Measurements from ENCODE around the gene ATIC.
"Not testable (repeated sequence)": the region's sequence is repeated elsewhere in the genome, so short reads cannot be mapped to it uniquely, and the experiment has no call there.

The ATIC gene

DNA sequence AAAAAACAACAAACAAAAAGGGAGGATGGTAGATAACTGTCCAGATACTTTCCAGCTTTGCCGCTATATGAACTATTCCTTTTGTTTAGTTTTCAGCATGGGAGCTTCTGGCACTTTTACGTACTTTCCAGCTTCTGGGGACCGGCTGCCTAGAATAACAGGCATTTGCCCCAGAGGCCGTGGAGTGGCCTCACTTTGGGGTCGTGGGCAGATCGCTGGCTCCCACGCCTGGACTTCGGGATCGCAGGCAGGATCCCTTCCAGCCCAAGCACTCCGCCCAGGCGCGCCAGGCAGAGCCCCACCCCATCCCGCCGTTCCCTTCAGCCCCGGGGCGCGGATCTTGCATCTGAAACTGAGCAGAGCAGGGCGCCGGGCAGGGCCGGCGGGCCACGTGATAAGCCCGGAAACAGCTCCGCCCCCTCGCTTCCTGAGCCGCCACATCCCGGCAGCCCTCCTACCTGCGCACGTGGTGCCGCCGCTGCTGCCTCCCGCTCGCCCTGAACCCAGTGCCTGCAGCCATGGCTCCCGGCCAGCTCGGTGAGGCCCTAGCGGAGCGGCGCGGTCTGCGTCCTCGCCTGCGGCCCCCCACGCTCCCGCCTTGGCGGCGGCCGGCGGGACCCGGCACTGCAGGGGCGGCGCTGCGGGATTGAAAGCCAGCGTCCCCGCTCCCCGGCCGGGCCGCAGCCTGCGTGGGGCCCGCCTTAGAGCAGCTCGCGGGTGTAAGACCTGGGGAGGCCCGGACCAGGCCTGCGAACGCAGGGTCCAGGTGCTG is at the start of gene ATIC:
Gene ATIC (plus strand): TSS at position 435 of the 772 bp plus-strand sequence. CDS start 84 bp downstream, at position 519.
- DNase-seq: peak; percentile 90

DNA sequence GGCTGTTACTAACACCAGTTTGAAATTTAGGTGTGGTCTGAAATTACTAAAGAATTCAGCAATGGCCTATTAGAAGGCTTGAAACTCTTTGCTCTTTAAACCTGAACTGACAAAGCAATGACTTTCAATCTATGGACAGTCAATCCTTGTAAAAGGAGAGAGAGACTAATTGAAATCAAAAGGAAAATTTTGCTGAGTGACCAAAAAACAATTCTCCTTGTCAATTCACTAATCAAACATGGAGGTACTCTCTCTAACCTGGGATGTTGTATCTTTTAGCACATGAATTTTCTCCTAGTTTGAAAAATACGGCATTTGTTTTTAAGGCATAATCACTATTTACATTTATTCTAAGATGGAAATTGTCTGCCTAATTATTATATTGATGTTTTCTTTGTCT is 49.6 kb upstream of the ATIC start:
- no peak for DNase-seq

DNA sequence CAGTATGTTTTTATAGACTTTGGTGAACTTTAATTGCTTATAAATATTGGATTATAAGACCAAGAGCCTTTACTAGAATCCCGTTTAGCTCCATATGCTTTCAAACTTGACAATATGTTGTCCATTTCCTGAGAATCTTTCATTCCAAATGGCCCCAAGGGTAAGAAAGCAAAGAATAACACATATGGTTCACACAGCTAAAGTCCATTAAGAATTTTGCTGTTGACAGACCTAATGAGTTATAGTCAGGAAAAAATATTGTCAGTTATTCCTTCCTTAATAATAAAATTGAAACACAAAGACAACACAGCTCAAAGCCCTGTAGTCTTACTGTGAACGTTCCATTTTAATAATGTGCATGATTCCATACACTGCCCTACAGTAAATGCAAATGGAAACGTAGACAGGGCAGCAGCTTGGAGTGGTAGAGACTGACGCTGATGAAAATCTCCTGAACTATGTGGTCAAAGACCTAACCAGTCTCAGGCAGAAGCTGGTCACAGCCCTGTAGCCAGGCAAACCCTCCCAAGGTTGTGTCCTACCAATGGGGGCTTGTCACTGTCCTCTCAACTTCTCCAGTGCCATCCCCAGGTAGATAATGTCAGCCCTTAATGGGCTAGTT is 49.0 kb upstream of the ATIC start:
- no peak for DNase-seq

DNA sequence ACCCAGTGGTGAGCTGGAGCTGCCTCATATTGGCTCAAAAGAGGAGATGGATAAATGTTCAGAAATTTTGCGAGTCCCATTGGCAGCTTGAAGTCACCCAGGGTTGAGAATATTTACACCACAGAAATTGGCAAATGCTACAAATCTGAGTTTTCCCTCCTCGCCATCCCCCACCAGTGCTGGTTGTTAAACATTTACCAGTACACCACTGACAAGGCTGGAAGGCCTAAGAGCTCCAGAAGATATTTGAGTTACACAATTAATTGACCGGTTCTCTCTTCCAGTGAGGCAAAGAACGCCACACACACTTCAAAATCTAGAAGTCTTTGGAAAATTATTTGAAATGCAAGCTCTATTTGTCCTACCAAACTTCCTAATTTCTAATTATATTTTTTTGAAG is 47.5 kb upstream of the ATIC start:
- DNase-seq: no peak

DNA sequence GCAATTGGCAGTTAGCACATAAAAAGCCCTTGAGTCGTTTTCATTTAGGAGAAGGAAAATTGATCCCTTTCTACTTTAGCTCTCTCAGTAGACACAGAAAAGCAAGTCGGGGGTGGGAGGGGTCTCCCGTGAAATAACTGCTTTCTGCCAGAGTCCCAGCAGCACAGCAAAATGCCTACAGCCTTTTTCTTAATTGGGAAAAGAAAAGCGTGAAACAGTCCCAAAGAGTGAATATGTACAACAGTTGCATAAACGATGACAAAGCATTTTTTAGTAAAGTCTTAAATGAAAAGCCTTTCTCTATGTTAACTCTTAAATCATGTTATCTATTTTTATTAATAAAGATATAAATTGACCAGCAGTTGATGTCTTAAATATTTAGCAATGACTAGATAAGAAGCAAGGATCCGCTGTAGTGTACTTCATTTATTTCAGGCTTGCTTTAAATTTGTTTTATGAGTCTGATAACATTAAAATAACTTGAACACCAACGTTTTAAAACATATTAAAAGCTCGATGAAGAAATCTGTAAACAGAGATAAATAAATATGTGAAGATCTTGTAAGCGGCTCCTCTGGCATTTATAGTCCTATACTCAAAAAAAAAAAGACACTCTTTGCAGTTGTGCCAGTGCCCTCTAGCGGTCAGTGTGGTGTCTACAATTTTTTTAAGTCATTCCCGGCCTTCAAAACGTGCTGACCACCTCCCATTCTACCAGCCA is 42.3 kb upstream of the ATIC start:
- DNase-seq: peak; percentile 77

DNA sequence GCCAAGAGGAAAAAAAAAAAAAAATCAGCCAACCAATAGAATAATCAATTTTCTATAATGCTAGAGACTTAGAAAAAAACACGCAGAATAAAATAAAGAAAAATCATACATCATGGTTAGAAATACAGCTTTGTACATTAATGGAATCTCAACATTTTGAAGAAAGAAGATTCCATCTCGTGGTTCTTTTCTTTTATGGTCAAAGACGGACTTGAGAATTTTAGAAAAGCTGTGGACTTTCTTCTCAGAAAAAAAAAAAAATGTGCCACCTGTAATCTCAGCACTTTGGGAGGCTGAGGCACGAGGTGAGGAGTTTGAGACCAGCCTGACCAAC is 41.8 kb upstream of the ATIC start:
- no peak for DNase-seq

DNA sequence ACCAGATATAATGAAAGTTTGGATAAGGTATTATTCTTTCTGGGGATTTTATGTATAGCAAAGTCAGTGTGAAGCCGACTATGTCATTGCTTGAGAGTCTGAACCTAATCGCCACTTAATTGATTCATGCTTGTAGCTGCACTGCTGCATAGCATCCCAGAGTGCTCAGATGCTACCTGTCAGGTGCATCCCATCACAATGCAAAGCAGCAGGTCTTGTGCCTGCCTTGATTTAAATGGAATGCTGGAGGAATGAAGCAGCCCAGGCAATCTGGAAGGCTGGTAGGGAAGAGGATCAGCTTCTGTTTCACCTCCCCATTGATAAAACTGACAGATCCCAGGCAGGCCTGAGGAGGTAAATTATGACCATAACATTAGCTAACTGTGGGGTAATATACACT is 40.4 kb upstream of the ATIC start:
- DNase-seq: no peak

DNA sequence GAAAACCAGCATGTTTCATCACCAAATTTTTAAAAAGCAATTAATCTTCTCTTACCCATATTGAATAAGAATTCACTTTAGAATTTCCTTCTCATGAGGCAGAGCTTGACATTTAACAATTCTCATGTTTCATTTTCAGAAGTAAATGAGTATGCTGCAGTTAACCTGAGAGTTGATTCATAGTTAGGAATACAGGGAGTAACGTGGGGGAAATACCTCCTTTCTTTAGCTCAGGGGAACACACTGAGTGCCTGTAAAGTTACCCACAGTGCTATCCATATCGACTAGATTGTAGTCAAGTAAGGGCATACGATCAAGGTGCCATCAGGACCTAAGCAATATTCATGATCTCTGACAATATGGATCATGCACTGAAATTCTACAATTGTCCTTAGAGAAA is 38.9 kb upstream of the ATIC start:
- DNase-seq: no peak

DNA sequence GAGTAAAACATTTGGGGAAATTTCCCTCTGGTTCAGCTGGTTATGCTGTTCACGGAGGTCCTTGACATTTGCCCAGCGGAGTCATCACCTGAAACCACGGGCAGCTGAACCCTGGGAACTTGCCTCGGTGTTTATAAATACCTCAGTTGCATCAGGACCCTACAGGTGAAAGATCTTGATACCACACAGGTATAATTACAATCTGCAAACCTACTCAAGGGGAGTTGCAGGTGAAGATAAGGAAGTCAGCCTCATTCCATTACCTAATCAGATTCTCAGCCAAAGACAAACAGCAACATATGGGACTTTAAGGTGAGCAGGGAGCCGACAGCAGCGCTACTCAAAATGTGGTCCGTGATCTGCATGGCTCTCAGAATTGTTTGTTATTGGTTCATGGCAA is 37.0 kb upstream of the ATIC start:
- DNase-seq: no peak

DNA sequence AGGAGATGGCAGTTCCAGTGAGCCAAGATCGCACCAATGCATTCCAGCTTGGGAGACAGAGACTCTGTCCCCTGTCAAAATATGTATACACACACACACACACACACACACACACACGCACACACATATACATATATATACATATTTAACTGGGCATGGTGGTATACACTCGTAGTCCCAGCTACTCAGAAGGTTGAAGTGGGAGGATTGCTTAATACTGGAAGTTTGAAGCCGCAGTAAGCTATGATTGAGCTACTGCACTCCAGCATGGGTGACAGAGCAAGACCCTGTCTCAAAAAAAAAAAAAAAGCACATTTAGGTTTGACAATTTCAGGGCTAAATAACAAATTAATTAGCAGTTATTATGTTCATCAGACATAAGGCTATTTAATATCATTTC is 36.0 kb upstream of the ATIC start:
- no peak for DNase-seq

DNA sequence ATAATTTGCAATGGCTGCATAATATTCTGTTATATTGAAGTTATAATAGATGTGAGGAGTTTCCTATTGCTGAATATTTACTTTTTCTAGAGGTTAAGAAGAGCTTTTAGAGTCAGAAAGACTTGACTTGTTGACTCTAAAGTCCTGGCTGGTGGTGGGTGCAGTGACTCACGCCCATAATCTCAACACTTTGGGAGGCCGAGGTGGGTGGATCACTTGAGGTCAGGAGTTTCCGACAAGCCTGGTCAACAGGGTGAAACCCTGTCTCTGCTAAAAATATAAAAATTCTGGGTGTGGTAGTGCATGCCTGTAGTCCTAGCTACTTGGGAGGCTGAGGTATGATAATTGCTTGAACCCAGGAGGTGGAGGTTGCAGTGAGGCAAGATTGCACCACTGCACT is 33.9 kb upstream of the ATIC start:
- no peak for DNase-seq

DNA sequence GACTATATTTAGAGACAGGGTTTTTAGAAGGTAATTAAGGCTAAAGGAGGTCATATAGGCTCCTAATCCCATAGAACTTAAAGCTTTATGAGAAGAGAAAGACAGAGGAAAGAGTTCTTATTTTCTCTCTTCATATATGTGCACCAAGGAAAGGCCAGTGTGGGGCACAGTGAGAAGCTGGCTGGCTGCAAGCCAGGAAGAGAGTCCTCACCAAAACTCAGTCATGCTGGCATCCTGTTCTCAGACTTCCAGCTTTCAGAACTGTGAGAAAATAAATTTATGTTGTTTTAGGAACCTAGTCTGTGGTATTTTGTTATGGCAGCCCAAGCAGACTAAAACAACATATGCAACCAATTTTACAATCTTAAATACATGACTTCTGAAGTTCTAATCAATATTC is 31.5 kb upstream of the ATIC start:
- DNase-seq: peak; percentile 11

DNA sequence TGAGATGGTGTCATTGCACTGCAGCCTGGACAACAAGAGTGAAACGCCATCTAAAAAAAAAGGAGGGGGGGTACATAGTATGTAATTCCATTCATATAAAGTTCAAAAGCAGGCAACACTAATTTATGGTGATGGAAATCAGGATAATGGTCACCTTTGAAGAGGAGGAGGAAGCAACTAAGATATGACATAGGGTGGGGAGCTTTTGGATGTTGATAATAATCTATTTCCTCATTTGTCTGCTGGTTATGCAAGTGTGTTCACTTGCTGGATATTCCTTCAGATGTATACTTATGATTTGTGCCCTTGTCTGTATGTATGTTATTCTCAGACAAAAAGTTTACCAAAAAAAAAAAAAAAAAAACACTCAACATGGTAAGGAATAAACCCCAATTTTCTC is 28.6 kb upstream of the ATIC start:
- no peak for DNase-seq

DNA sequence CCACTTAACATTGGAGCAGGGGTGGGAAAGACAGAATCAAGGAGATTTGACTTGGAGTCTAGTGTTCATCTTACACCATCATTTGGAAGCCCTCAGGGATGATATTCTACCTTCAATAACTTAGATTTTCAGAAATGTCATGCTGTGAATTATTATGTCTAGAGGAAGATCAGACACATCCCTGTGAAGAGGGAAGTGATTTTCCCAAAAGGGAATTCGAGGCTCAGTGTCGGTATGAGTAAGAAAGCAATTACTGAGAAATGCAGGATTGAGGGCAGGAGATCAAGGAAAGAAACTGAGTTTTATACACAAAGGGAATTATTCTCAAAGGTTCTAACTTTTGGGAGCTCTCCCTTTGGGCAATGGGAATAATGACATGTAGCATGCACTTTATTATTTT is 25.6 kb upstream of the ATIC start:
- DNase-seq: peak; percentile 6

DNA sequence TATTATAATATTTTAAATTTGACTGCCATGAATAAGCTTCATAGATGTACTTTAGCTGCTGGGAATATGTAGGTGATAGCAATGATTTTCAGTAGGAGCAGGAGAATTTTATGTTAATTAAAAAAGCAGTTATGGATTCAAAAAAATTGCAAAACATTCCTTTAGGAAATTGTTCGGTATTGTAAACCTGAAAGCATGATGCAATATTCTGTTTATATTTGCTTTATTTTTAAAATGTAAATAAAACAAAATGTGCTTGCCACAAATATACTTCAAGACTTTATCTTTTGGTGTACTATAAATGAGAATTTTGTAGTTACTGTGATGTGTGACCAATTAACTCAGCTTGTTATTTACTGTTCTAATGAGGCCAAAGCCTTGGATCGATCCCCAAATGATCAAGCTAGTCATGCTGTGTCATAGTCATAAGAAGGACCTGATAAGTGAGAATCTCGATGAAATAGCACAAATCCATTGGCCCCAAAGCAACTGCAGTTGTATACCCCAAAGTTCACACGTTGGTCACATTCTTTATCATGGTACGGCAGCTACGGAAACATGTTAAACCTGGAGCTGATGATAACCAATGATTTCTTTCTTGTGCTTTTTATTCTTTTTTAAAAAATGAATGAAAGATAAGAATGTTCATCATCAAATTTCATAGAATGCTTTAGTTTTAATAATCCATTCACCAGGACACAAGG is 23.6 kb upstream of the ATIC start:
- DNase-seq: no peak

DNA sequence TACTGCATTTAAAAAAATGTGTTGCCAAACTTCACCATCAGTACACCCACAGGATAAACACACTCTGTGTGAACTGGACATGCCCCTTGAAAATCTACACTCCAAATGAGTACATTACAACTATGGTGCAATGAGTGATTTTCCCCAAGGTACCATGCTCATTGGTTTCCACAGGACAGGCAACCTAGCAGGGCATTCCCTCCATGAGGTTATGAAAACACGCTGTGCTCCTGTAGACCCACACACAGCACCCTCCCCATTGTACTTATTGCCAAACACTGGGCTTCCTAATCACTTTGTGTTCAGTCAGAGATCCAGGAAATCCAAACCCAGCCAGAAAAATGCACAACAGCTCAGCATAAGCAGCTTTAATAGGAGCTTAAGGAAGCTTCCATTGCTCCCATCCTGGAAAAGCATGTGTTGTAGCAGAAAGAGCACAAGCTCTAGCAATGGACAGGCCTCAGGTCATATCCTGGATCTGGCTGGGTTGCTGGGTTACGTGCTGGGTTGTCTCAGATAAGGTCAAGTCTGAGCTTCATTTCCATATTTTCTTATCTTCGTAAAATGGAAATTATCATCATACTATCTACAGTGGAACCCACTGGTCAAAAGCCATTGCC is 20.8 kb upstream of the ATIC start:
- no peak for DNase-seq

DNA sequence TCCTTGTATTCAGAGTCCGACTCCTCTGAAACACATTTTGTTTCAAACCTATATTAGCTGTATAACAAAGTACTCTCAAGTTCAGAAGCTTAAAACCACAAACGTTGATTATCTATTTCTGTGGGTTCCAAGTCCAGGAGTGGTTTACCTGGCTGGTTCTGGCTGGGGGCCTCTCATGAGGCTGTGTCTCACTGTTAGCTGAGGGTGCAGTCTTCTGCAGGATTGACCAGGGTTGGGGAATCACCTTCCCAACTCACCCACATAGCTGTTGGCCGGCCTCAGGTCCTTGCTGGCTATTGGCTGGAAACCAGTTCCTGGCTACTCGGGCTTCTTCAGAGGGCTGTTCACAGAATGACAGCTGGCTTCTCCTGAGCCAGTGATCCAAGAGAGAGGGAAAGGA is 18.0 kb upstream of the ATIC start:
- no peak for DNase-seq

DNA sequence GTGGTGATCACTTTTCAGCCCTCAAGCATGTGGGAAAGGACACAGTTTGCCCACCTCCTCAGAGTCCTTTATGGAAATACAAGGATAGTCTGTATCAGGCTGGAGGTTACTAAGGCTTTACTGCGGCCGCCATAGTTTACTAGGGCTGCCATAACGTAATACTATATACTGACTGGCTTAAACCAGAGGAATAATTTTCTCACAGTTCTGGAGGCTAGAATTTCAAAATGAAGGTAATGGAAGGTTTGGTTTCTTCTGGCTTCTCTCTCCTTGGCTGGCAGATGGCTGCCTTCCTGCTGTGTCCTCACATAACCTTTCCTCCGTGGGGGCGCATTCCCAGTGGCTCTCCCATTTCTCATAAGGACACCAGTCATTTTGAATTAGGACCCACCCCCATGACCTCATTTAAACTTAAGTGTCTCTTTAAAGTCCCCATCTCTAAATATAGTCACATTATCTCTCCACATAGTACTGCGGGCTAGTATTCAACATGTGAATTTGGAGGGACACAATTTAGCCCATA is 12.5 kb upstream of the ATIC start:
- DNase-seq: no peak

DNA sequence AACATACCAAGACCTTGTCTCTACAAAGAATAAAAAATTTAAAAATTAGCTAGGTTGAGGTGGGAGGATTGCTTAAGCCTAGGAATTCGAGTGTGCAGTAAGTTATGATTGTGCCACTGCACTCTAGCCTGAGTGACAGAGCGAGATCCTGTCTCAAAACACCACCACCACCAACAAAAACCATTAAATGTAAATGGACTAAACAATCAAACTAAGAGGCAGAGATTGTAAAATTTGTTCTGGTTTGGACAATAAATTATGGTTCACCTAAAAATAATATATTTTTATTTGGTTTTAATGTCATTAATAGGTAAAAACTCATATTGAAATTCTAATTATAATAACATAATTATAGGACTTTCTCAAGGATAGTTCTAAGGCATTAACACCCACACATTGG is 9.9 kb upstream of the ATIC start:
- no peak for DNase-seq

DNA sequence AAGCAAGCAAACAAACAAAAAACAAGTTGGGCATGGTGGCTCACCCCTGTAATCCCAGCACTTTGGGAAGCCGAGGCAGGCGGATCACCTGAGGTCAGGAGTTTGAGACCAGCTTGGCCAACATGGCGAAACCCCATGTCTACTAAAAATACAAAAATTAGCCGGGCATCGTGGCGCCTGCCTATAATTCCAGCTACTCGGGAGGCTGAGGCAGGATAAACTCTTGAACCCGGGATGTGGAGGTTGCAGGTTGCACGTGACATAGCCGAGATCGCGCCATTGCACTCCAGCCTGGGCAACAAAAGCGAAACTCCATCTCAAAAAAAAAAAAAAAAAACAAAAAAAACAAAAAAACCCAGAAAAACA is 617 bp upstream of the ATIC start:
- not testable (repeated sequence) for DNase-seq

DNA sequence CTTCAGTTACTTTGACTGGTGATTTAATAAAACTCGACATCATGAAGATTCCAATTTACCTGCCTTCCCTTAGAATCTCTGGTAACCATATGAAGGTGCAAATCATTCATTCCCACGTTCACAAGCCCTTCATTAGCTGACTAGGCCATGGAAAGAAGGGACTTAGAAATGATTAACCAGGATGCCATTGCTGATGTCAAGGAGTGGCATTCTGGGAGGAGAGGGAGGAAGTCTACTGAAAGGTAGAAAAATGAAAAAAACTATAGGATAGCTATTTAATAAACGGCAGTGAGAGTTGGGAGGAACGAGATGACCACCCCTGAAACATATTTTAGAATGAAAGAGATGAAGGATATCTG is 1.4 kb downstream of the ATIC start:
- no peak for DNase-seq

DNA sequence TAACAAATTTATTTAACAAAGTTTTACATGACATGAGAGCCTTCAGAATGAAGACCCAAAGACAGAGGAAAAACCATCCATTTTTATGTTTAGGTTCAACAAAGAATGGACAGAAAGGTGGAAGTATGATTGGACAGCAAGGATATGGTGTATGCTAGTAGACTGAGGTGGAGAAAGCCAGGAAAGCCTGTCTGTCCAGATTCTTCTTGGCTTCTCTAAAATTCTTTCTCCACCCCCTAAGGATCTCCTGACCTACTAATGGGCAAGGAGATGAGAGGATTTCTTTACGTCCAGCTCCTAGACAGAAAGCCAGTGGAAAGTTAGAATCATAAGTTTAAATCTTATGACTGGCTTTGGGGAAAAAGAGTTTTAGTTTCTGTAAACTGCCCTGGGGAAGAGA is 3.0 kb downstream of the ATIC start:
- no peak for DNase-seq

DNA sequence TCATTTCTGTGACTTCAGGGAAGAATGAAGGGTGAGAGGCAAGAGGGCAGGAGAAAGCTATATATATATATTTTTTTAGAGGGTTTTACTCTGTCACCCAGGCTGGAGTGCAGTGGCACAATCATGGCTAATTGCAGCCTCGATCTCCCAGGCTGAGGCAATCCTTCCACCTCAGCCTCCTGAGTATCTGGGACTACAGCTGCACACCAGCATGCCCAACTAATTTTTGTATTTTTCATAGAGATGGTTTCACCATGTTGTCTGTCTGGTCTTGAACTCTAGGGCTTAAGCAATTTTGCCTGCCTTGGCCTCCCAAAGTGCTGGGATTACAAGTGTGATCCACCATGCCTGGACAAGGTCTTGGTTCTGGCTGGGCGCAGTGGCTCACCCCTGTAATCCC is 3.4 kb downstream of the ATIC start:
- no peak for DNase-seq

Data from fibroblast of skin of right quadriceps (primary cell).